ENCODE data around the gene RIPK3. TPM values are rescaled to one million over a fixed set of nuclear protein-coding genes. Genes with fewer than 3 reads are reported as not detected.

RIPK3 gene
- total and polyA plus RNA-seq, 2 experiments from 2014 or later: 4.8 to 7.0 TPM

DNA sequence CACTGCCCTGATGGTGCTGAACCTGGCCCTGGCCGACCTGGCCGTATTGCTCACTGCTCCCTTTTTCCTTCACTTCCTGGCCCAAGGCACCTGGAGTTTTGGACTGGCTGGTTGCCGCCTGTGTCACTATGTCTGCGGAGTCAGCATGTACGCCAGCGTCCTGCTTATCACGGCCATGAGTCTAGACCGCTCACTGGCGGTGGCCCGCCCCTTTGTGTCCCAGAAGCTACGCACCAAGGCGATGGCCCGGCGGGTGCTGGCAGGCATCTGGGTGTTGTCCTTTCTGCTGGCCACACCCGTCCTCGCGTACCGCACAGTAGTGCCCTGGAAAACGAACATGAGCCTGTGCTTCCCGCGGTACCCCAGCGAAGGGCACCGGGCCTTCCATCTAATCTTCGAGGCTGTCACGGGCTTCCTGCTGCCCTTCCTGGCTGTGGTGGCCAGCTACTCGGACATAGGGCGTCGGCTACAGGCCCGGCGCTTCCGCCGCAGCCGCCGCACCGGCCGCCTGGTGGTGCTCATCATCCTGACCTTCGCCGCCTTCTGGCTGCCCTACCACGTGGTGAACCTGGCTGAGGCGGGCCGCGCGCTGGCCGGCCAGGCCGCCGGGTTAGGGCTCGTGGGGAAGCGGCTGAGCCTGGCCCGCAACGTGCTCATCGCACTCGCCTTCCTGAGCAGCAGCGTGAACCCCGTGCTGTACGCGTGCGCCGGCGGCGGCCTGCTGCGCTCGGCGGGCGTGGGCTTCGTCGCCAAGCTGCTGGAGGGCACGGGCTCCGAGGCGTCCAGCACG lies 23.8 kb downstream of the RIPK3 start:
- Histone ChIP-seq H3K9me2 (replicated peaks; ENCODE audit: insufficient read depth) (no peaks in the 10 kb centered on the region), H3K36me3 (replicated peaks; ENCODE audit: insufficient read depth, low read depth) (no peaks in the 10 kb centered on the region), H3K79me2 (no peaks in the 10 kb centered on the region), H3K27ac (no peak overlapping the region), H3K4me2 (no peak overlapping the region), H3K4me1 (ENCODE audit: insufficient read depth) (no peaks in the 10 kb centered on the region), H3K27me3 (peaks cover 10% of the 10 kb centered on the region), H2AFZ (no peak overlapping the region), H3K9me3 (ENCODE audit: low read depth) (no peaks in the 10 kb centered on the region), H4K20me1 (ENCODE audit: insufficient read depth, poor library complexity, severe bottlenecking) (no peaks in the 10 kb centered on the region), H3K4me3 (no peak overlapping the region)
- TF ChIP-seq EZH2phosphoT487 (IDR thresholded peaks at IDR 0.05; ENCODE audit: low read depth, severe bottlenecking, unreplicated experiment): no peak
- no peak for TF ChIP-seq EZH2 (IDR thresholded peaks at IDR 0.05; ENCODE audit: borderline replicate concordance)
- TF ChIP-seq, protein P1, sequence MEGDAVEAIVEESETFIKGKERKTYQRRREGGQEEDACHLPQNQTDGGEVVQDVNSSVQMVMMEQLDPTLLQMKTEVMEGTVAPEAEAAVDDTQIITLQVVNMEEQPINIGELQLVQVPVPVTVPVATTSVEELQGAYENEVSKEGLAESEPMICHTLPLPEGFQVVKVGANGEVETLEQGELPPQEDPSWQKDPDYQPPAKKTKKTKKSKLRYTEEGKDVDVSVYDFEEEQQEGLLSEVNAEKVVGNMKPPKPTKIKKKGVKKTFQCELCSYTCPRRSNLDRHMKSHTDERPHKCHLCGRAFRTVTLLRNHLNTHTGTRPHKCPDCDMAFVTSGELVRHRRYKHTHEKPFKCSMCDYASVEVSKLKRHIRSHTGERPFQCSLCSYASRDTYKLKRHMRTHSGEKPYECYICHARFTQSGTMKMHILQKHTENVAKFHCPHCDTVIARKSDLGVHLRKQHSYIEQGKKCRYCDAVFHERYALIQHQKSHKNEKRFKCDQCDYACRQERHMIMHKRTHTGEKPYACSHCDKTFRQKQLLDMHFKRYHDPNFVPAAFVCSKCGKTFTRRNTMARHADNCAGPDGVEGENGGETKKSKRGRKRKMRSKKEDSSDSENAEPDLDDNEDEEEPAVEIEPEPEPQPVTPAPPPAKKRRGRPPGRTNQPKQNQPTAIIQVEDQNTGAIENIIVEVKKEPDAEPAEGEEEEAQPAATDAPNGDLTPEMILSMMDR (IDR thresholded peaks at IDR 0.05; ENCODE audit: poor library complexity): no peak
- no peak for DNase-seq (ENCODE audit: low spot score)
- WGBS (ENCODE audit: low lambda C conversion rate, missing lambda C conversion rate): 89% methylated on average over 64 of the region's 70 CpGs

DNA sequence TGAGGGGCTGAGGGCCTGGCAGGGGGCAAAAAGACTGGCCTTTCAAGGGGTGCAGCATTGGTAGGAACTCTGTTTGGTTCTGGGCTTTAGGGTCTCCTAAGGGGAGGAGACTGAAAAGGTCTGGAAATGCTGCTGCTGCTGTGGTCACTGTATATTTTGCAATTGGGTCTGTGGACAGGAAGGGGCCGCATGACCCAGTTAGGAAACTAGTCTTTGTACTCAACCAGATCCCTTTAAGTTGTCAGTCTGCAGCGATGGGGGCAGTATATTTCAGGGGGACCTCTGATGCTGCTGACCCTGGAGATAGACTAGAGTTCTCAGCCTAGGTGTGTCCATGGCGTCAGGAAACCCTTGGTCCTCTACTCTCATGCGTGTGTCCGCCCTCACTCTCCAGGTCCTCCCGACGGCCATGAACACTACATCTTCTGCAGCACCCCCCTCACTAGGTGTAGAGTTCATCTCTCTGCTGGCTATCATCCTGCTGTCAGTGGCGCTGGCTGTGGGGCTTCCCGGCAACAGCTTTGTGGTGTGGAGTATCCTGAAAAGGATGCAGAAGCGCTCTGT lies 24.5 kb downstream of the RIPK3 start:
- Histone ChIP-seq H3K27me3 (peaks cover 10% of the 10 kb centered on the region), H4K20me1 (ENCODE audit: insufficient read depth, poor library complexity, severe bottlenecking) (no peaks in the 10 kb centered on the region), H3K9me2 (replicated peaks; ENCODE audit: insufficient read depth) (no peaks in the 10 kb centered on the region), H2AFZ (no peak overlapping the region), H3K27ac (no peak overlapping the region), H3K9me3 (ENCODE audit: low read depth) (no peaks in the 10 kb centered on the region), H3K4me3 (no peak overlapping the region), H3K4me2 (no peak overlapping the region), H3K4me1 (ENCODE audit: insufficient read depth) (no peaks in the 10 kb centered on the region), H3K36me3 (replicated peaks; ENCODE audit: insufficient read depth, low read depth) (no peaks in the 10 kb centered on the region), H3K79me2 (no peaks in the 10 kb centered on the region)
- WGBS (ENCODE audit: low lambda C conversion rate, missing lambda C conversion rate): 91% methylated on average over 10 of the region's 10 CpGs
- DNase-seq (ENCODE audit: low spot score): no peak
- TF ChIP-seq EZH2 (IDR thresholded peaks at IDR 0.05; ENCODE audit: borderline replicate concordance): no peak
- TF ChIP-seq EZH2phosphoT487 (IDR thresholded peaks at IDR 0.05; ENCODE audit: low read depth, severe bottlenecking, unreplicated experiment): no peak
- TF ChIP-seq, protein P1 (IDR thresholded peaks at IDR 0.05; ENCODE audit: poor library complexity): no peak

DNA sequence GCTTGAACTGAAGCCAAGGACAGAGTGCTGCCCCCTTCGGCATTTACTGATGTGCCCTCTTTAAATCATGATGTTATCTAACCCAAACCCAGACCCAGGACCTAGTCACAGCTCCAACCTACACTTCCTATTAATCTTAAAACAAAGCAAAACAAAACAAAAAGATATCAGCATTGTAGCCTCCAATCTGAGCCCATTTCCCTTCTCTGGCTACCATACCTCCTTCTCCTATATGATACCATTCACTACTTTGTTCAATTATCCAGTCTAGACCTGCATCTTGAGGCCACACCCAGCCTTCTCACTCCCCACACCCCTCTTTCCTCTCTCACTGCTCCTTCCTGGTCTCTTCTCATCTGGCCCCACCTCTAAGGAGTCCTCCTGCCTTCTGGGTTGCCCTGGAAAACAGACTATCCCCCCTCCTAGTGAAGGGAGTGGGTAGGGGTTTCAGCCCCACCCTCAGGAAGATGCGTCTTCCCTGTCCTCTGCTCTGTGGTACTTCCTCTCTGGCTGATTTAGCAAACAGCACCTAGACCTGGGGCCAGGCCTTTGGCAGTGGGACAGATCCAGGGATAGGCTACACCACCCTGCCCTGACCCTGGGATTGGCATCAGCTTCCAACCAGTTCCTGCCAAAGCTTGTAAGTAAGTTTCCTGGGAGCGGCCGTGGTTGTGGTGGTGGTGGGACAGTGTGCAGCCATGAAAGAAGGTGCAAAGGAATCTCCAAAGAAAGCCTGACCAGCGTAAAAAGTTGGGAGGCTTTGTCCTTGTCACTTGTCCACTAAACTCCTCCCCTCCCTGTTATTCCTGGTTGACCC lies 25.2 kb downstream of the RIPK3 start:
- no peaks in the 10 kb centered on the region for H3K79me2 ChIP-seq
- H3K27me3 ChIP-seq: peaks cover 6% of the 10 kb centered on the region
- no peak overlapping the region for H3K27ac ChIP-seq
- H3K4me3 ChIP-seq: no peak overlapping the region
- H2AFZ ChIP-seq: no peak overlapping the region
- H3K36me3 ChIP-seq (replicated peaks; ENCODE audit: insufficient read depth, low read depth): no peaks in the 10 kb centered on the region
- no peaks in the 10 kb centered on the region for H4K20me1 ChIP-seq (ENCODE audit: insufficient read depth, poor library complexity, severe bottlenecking)
- no peaks in the 10 kb centered on the region for H3K9me2 ChIP-seq (replicated peaks; ENCODE audit: insufficient read depth)
- WGBS (ENCODE audit: low lambda C conversion rate, missing lambda C conversion rate): 90% methylated on average over 5 of the region's 5 CpGs
- DNase-seq (ENCODE audit: low spot score): no peak
- no peaks in the 10 kb centered on the region for H3K9me3 ChIP-seq (ENCODE audit: low read depth)
- no peak overlapping the region for H3K4me2 ChIP-seq
- TF ChIP-seq, protein P1 (IDR thresholded peaks at IDR 0.05; ENCODE audit: poor library complexity): no peak
- TF ChIP-seq EZH2phosphoT487 (IDR thresholded peaks at IDR 0.05; ENCODE audit: low read depth, severe bottlenecking, unreplicated experiment) (no peak), EZH2 (IDR thresholded peaks at IDR 0.05; ENCODE audit: borderline replicate concordance) (no peak)
- H3K4me1 ChIP-seq (ENCODE audit: insufficient read depth): no peaks in the 10 kb centered on the region
